Omental fat pad (tissue), 4 donors: ENCODE measurements around the gene ALDOB. TPM values are rescaled to one million over a fixed set of nuclear protein-coding genes. Genes with fewer than 3 reads are reported as not detected.

ENCODE experiments used
- ATAC-seq: fragments of 150-250 bp; one replicate; pipeline ENCODE4 v1.9.1; 2016; ENCODE audit warnings: mild to moderate bottlenecking, moderate library complexity; ENCODE audit not compliant: low FRiP score
- DNase-seq: peaks from one replicate; pipeline ENCODE4 v3.0.0-alpha.2; 2019; ENCODE audit warnings: low spot score
- CTCF ChIP-seq, 3 donors: fragments of 450-650 bp; IDR thresholded peaks; one replicate each; pipeline ENCODE4 v1.5.1; 2016 to 2017; ENCODE audit warnings: antibody characterized with exemption in 3 of 3, mild to moderate bottlenecking in 3 of 3, moderate library complexity in 2 of 3
- total RNA-seq, 4 donors: library from RNA; depleted of rRNA; stranded (reverse); fragments of >200 nt; gene quantifications; one replicate each; pipeline ENCODE4 v1.1.0, GENCODE V29; 2016

ALDOB gene
- total RNA-seq = under 1 TPM in 1 of 4 donors, not detected in 3; 0.38 TPM

- TF ChIP-seq CTCF (IDR thresholded peaks at IDR 0.05) = no peak
- ATAC-seq (no peak), DNase-seq (no peak)
Observed at GRCh38 chr9:101435601-101436079, at the start of gene ALDOB. Gene ALDOB, minus strand, starts transcription at chr9:101435774. Its CDS starts 4,887 bp downstream, at chr9:101430887.

GRCh38 chr9:101484046-101484445 is 48.5 kb upstream of the ALDOB start:
- TF ChIP-seq CTCF (IDR thresholded peaks at IDR 0.05) = no peak
- no peak for ATAC-seq

GRCh38 chr9:101481261-101481660 is 45.7 kb upstream of the ALDOB start:
- ATAC-seq = no peak
- TF ChIP-seq CTCF (IDR thresholded peaks at IDR 0.05) = no peak
- no peak for DNase-seq

More at GRCh38 chr9:101484046-101484445, 48.5 kb upstream of the ALDOB start:
- DNase-seq = no peak

- no peak for DNase-seq
- no peak for TF ChIP-seq CTCF (IDR thresholded peaks at IDR 0.05)
- no peak for ATAC-seq
Observed at GRCh38 chr9:101480386-101480785, 44.8 kb upstream of the ALDOB start.

GRCh38 chr9:101479338-101480030 is 43.9 kb upstream of the ALDOB start:
- ATAC-seq = no peak
- TF ChIP-seq CTCF (IDR thresholded peaks at IDR 0.05) = no peak
- DNase-seq = no peak

- no peak for TF ChIP-seq CTCF (IDR thresholded peaks at IDR 0.05)
- ATAC-seq = no peak
- no peak for DNase-seq
Observed at GRCh38 chr9:101478906-101479305, 43.3 kb upstream of the ALDOB start.

GRCh38 chr9:101478444-101478843 is 42.9 kb upstream of the ALDOB start:
- TF ChIP-seq CTCF (IDR thresholded peaks at IDR 0.05) = no peak
- ATAC-seq (no peak), DNase-seq (no peak)
